Adrenal gland (tissue), 19 donors: ENCODE measurements around the gene SLC12A5. TPM values are rescaled to one million over a fixed set of nuclear protein-coding genes. Genes with fewer than 3 reads are reported as not detected.

Experiments
- DNase-seq, 7 donors: peaks; one replicate each; pipeline ENCODE4 v3.0.0-alpha.2; 2019 to 2020
- H3K27ac ChIP-seq, 5 donors: fragments of 200-600 bp; sonication (generic) in 4 of 5; 1 replicate in 3 of 5; 2 replicates in 2 of 5; pipeline versions ENCODE4 v1.5.1 to v1.8.0; 2016 to 2020; ENCODE audit warnings: mild to moderate bottlenecking in 1 of 5
- H3K27me3 ChIP-seq: fragments of 200-600 bp; 2 replicates; pipeline ENCODE4 v1.8.0; 2021
- H3K36me3 ChIP-seq, 2 donors: fragments of 200-600 bp; replicated peaks in 1 of 2; 1 replicate in 1 of 2; 2 replicates in 1 of 2; pipeline versions ENCODE4 v1.5.1 to v1.8.0; 2018 to 2022
- H3K4me1 ChIP-seq, 2 donors: fragments of 200-600 bp; replicated peaks in 1 of 2; 1 replicate in 1 of 2; 2 replicates in 1 of 2; pipeline versions ENCODE4 v1.5.1 to v1.8.0; 2018 to 2021
- H3K4me3 ChIP-seq, 4 donors: fragments of 200-600 bp; sonication (generic) in 3 of 4; one replicate each; pipeline ENCODE4 v1.5.1; 2016 to 2018
- H3K9me3 ChIP-seq, 3 donors: fragments of 200-600 bp; sonication (generic) in 1 of 3; replicated peaks in 1 of 3; 1 replicate in 2 of 3; 2 replicates in 1 of 3; pipeline versions ENCODE4 v1.5.1 to v1.8.0; 2016 to 2021
- POLR2A ChIP-seq, 2 donors: fragments of 450-650 bp; IDR thresholded peaks; one replicate each; pipeline ENCODE4 v1.6.1; 2017; ENCODE audit warnings: antibody characterized with exemption in 2 of 2, mild to moderate bottlenecking in 2 of 2, moderate library complexity in 1 of 2
- WGBS, 4 donors: extraction: QIAGEN DNeasy Blood & Tissue Kit in 2 of 4; methylation state at CpG; one replicate each; pipeline versions ENCODE4 v1.1.5 to v1.1.7; 2013 to 2017; 5-methylcytosine and 5-hydroxymethylcytosine counted together
- intact Hi-C, 2 donors: fragments of 100-400 bp; cut with DNase I; formaldehyde crosslinking; loops; one replicate each; pipeline versions ENCODE4 v1.14.1 to v1.15.0; 2022 to 2023
- long read RNA-seq, 10 donors: library from polyadenylated mRNA in 3 of 10; unstranded in 2 of 10; stranded (forward) in 1 of 10; transcript quantifications; one replicate each; pipeline ENCODE4 v2.0.0 and lab custom pipeline, GENCODE V29; 2021 to 2026
- polyA plus RNA-seq, 3 donors: library from polyadenylated mRNA; stranded (reverse); fragments of 200-250 nt in 2 of 3; fragments of 350-450 nt in 1 of 3; fragmentation: Illumina TruSeq in 1 of 3; extraction: RNeasy Lipid Tissue Mini Kit (QIAGEN cat#74804) in 1 of 3; gene quantifications; one replicate each; pipeline ENCODE4 v1.2.3, GENCODE V29; 2013 to 2014
- total RNA-seq, 9 donors: library from RNA; depleted of rRNA in 4 of 9; stranded (reverse); fragments of >200 nt in 4 of 9; fragments of 120-200 nt in 1 of 9; fragmentation: NEBNext Ultra II Directional in 1 of 9; extraction: Animal tissue kit (Norgen Biotek cat#: 25700) in 1 of 9; gene quantifications; one replicate each; pipeline versions ENCODE4 v1.1.0 to v1.2.4, GENCODE V29; 2013 to 2023
- TF ChIP-seq, protein P1 (sequence below), 6 experiments: fragments of 450-650 bp in 4 of 6; fragments of 200-600 bp in 2 of 6; sonication (generic) in 1 of 6; IDR thresholded peaks; 1 replicate in 5 of 6; 2 replicates in 1 of 6; pipeline versions ENCODE4 v1.5.1 to v1.8.0; 2016 to 2021; ENCODE audit warnings: antibody characterized with exemption in 6 of 6, mild to moderate bottlenecking in 2 of 6, moderate library complexity in 1 of 6
- donor health status: healthy with polysubstance abuse.
- donor health status: Bipolar disorder and iron deficiency.
- donor health status: DM: yes; HTN: yes; CAD: no.
- donor health status: DM: no; HTN: no; CAD: no.
- donor health status: DM: no; HTN: no; CAD: no.
- donor health status: DM: yes; HTN: yes; CAD: no.

The SLC12A5 gene
- total RNA-seq (10 to 100 TPM in 6 of 9 donors, 1 to 10 TPM in 2, under 1 TPM in 1; 0.30 to 24.5 (median 12.9) TPM), polyA plus RNA-seq (100 to 1,000 TPM in 2 of 3 donors, 10 to 100 TPM in 1; 15.0 to 121 (median 120) TPM)
- long read RNA-seq, donor 1, transcript SLC12A5-219 (2 exons, 401 nt), result major isoform, 7 of 12 reads
- long read RNA-seq, donor 1, partial matches to known transcripts, result 0 of 12 reads
- long read RNA-seq, donor 1, other reads (novel, unspliced or antisense), result 5 of 12 reads
- long read RNA-seq, donor 2, transcript SLC12A5-219 (2 exons, 401 nt), result major isoform, 7 of 9 reads
- long read RNA-seq, donor 2, partial matches to known transcripts, result 0 of 9 reads
- long read RNA-seq, donor 2, other reads (novel, unspliced or antisense), result 0 of 9 reads
- long read RNA-seq, donor 3, partial matches to known transcripts, result 0 of 4 reads
- long read RNA-seq, donor 3, other reads (novel, unspliced or antisense), result 0 of 4 reads
- long read RNA-seq, donor 4, transcript SLC12A5-219 (2 exons, 401 nt), result major isoform, 14 of 15 reads
- long read RNA-seq, donor 4, partial matches to known transcripts, result 0 of 15 reads
- long read RNA-seq, donor 4, other reads (novel, unspliced or antisense), result 1 of 15 reads
- long read RNA-seq, donor 5, partial matches to known transcripts, result 0 of 8 reads
- long read RNA-seq, donor 5, other reads (novel, unspliced or antisense), result 3 of 8 reads
- long read RNA-seq, donor 6, transcript SLC12A5-219 (2 exons, 401 nt), result major isoform, 14 of 16 reads
- long read RNA-seq, donor 6, partial matches to known transcripts, result 0 of 16 reads
- long read RNA-seq, donor 6, other reads (novel, unspliced or antisense), result 1 of 16 reads
- long read RNA-seq, donor 7, partial matches to known transcripts, result 0 of 5 reads
- long read RNA-seq, donor 7, other reads (novel, unspliced or antisense), result 0 of 5 reads
- long read RNA-seq, donor 8, transcript SLC12A5-219 (2 exons, 401 nt), result major isoform, 8 of 12 reads
- long read RNA-seq, donor 8, partial matches to known transcripts, result 0 of 12 reads
- long read RNA-seq, donor 8, other reads (novel, unspliced or antisense), result 0 of 12 reads
- long read RNA-seq, donor 9, partial matches to known transcripts, result 0 of 4 reads
- long read RNA-seq, donor 9, other reads (novel, unspliced or antisense), result 0 of 4 reads
- long read RNA-seq, donor 10, partial matches to known transcripts, result 0 of 1 reads
- long read RNA-seq, donor 10, other reads (novel, unspliced or antisense), result 0 of 1 reads

GRCh38 chr20:46028772-46029371 is at the start of gene SLC12A5:
TSS of gene SLC12A5 (plus strand) at chr20:46029215. CDS start at chr20:46029345, 130 bp downstream.
- Histone ChIP-seq H3K36me3 (no peaks in the 10 kb centered on the region), H3K27me3 (peaks cover 45% of the 10 kb centered on the region), H3K27ac (no peak within 1 kb of the TSS), H3K4me1 (no peaks in the 10 kb centered on the region), H3K9me3 (no peaks in the 10 kb centered on the region), H3K4me3 (no peak within 1 kb of the TSS)
- intact Hi-C loops, result loop anchor here in 1 of 2 donors (10.0 kb wide), 2 partner anchors 46 to 146 kb away; no protein-coding TSS in a partner anchor
- WGBS, 4 donors, result 11 to 21% (median 15%) methylated on average over 43 to 56 of the region's 56 CpGs
- no peak for DNase-seq
- TF ChIP-seq, protein P1, sequence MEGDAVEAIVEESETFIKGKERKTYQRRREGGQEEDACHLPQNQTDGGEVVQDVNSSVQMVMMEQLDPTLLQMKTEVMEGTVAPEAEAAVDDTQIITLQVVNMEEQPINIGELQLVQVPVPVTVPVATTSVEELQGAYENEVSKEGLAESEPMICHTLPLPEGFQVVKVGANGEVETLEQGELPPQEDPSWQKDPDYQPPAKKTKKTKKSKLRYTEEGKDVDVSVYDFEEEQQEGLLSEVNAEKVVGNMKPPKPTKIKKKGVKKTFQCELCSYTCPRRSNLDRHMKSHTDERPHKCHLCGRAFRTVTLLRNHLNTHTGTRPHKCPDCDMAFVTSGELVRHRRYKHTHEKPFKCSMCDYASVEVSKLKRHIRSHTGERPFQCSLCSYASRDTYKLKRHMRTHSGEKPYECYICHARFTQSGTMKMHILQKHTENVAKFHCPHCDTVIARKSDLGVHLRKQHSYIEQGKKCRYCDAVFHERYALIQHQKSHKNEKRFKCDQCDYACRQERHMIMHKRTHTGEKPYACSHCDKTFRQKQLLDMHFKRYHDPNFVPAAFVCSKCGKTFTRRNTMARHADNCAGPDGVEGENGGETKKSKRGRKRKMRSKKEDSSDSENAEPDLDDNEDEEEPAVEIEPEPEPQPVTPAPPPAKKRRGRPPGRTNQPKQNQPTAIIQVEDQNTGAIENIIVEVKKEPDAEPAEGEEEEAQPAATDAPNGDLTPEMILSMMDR (IDR thresholded peaks at IDR 0.05), result no peak
- no peak for TF ChIP-seq POLR2A (IDR thresholded peaks at IDR 0.05)

- no peaks in the 10 kb centered on the region for H3K4me1 ChIP-seq
- no peak overlapping the region for H3K27ac ChIP-seq
- no peaks in the 10 kb centered on the region for H3K9me3 ChIP-seq
- peak in 1 of 7 donors; percentile 3 for DNase-seq
- no peak overlapping the region for H3K4me3 ChIP-seq
- intact Hi-C loops, result no loop called here
- H3K27me3 ChIP-seq, result no peaks in the 10 kb centered on the region
- 80 to 89% (median 84%) methylated on average over 5 to 6 of the region's 6 CpGs for WGBS, 4 donors
- TF ChIP-seq, protein P1 (IDR thresholded peaks at IDR 0.05), result no peak
- TF ChIP-seq POLR2A (IDR thresholded peaks at IDR 0.05), result no peak
- no peaks in the 10 kb centered on the region for H3K36me3 ChIP-seq
Observed at GRCh38 chr20:45981261-45981660, 47.8 kb upstream of the SLC12A5 start.

DNA sequence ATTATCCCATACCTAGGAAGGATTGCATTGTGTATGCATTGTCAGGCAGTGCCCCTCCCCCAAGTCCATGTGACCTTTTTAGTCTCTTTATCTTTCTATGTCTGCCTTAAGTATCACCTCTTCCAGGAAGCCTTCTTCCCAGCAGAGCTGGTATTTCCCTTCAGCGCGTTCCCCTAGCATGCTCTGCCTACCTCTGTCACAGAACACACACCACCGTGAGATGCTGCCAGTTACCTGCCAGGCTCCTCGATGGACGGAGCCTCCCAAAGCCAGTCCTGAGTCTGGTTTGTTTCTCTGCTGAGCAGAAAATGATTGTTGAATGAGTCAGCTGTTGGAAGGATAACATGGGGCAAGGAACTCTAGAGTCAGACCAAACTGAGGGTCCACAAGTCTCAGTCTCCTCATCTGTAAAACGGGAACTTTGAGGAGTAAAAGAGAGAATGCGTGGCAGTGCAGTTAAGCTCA is 45.7 kb upstream of the SLC12A5 start:
- Histone ChIP-seq H3K27ac (no peak overlapping the region), H3K36me3 (no peaks in the 10 kb centered on the region), H3K27me3 (no peaks in the 10 kb centered on the region), H3K9me3 (no peaks in the 10 kb centered on the region), H3K4me1 (no peaks in the 10 kb centered on the region), H3K4me3 (no peak overlapping the region)
- no peak for DNase-seq
- TF ChIP-seq, protein P1 (IDR thresholded peaks at IDR 0.05), result no peak
- no peak for TF ChIP-seq POLR2A (IDR thresholded peaks at IDR 0.05)
- WGBS, 4 donors, result 51 to 72% (median 64%) methylated on average over 7 of the region's 7 CpGs
- intact Hi-C loops, result no loop called here
